ENCODE measurements around the gene LMX1B.

DNA sequence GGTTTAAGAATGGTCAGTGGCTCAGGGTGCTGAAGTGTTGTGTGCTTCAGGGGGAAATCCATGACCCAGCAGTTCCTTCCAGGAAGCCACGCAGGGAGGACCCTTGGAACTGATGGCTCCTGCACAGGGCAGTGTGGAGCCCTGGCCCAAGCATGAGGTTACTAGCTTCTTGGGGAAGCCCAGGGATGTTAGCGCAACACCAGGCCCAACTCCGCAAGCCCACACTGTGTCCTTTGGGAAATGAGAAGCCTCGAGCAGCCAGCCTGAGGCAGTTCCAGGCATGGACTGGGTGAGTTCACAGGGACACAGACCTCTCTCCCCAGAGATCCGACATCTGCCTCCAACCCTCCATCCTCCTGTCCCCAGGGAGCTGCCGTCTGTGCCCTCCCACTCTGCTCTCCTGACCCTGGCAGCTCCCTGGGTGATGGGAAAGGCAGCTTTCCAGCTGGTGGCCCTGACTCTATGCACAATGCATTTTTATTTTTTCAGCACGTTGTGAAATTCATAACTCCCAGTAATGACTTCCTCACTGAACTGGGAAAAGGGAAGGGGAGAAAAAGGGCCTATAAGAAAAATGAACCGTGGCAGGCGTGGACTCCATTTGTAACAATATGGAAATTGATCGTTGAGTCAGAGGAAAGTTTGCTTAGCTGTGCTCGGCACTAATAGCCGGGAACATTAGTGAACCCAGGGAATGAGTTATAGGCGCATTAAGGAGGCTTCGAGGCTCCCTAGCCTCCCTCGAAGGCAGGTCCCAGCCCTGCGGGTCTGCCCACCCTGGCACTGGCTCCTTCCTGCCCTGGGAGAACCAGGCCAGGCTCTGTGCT, 34.1 kb downstream of the LMX1B start:
- TF ChIP-seq CTCF (conservative IDR thresholded peaks at IDR 0.05; ENCODE audit: low read depth, low read length) (no peak), EZH2 (IDR thresholded peaks at IDR 0.05; ENCODE audit: low read length, unreplicated experiment) (no peak)
